IMR-90 (cell line): ENCODE measurements around the gene NOG. TPM values are rescaled to one million over a fixed set of nuclear protein-coding genes. Genes with fewer than 3 reads are reported as not detected.
A peak's percentile ranks its signal among the peaks of the same experiment; 100 is the strongest.

Source experiments
- ATAC-seq: fragments of 200-7000 bp; cut with Tn5 transposase; 2 replicates; pipeline ENCODE4 v1.9.1; 2020; ENCODE audit warnings: low read depth, mild to moderate bottlenecking, moderate library complexity
- BruUV-seq: library from RNA; stranded (reverse); fragments of 400-500 nt; replicated peaks from 2 replicates; lab custom pipeline; 2021; lab: Mats Ljungman, UMichigan
- CTCF ChIA-PET: fragments of 300-600 bp; formaldehyde crosslinking; extraction: SDS; loops from one replicate; lab custom pipeline; 2021; ENCODE audit warnings: antibody characterized with exemption; lab: Yijun Ruan, JAX
- POLR2A ChIA-PET: fragments of 300-600 bp; sonication (Branson Sonifier 250); formaldehyde crosslinking; loops from one replicate; lab custom pipeline; 2022; ENCODE audit warnings: antibody characterized with exemption; ENCODE audit not compliant: unreplicated experiment; lab: Charles Lee
- DNase-seq: peaks from one replicate; pipeline ENCODE4 v3.0.0; 2013
- H2AFZ ChIP-seq: replicated peaks from 2 replicates; pipeline ENCODE3; 2013; ENCODE audit warnings: low read length, mild to moderate bottlenecking; ENCODE audit not compliant: poor library complexity
- H2AK5ac ChIP-seq: 2 replicates; pipeline ENCODE4 v1.6.1; 2013; ENCODE audit warnings: low read depth, low read length, inconsistent platforms
- H2AK9ac ChIP-seq: replicated peaks from 2 replicates; pipeline ENCODE3; 2013; ENCODE audit warnings: mild to moderate bottlenecking, low read depth, low read length, moderate library complexity; ENCODE audit not compliant: poor library complexity
- H2BK120ac ChIP-seq: 2 replicates; pipeline ENCODE4 v1.6.1; 2013; ENCODE audit warnings: low read depth, low read length, inconsistent platforms
- H2BK15ac ChIP-seq: 3 replicates; pipeline ENCODE4 v1.6.1; 2013; ENCODE audit warnings: low read depth, low read length, inconsistent platforms
- H2BK20ac ChIP-seq: 2 replicates; pipeline ENCODE4 v1.6.1; 2013; ENCODE audit warnings: low read depth, mild to moderate bottlenecking, inconsistent platforms, low read length, moderate library complexity
- H2BK5ac ChIP-seq: 2 replicates; pipeline ENCODE4 v1.6.1; 2013; ENCODE audit warnings: mild to moderate bottlenecking, low read depth, low read length, inconsistent platforms; ENCODE audit not compliant: poor library complexity, severe bottlenecking
- H3K14ac ChIP-seq: replicated peaks from 2 replicates; pipeline ENCODE4 v1.6.1; 2013; ENCODE audit warnings: low read depth, low read length, inconsistent platforms
- H3K18ac ChIP-seq: 2 replicates; pipeline ENCODE4 v1.6.1; 2013; ENCODE audit warnings: low read depth, low read length, control low read depth
- H3K23ac ChIP-seq: 2 replicates; pipeline ENCODE4 v1.6.1; 2013; ENCODE audit warnings: low read depth, low read length, inconsistent platforms
- H3K27ac ChIP-seq: 2 replicates; pipeline ENCODE4 v1.5.1; 2013; ENCODE audit warnings: mild to moderate bottlenecking, control low read depth, low read length; ENCODE audit not compliant: insufficient read depth
- H3K27me3 ChIP-seq: 2 replicates; pipeline ENCODE4 v1.6.1; 2013; ENCODE audit warnings: low read length; ENCODE audit not compliant: control insufficient read depth, insufficient read depth
- H3K36me3 ChIP-seq: 2 replicates; pipeline ENCODE4 v1.6.1; 2013; ENCODE audit warnings: low read length, mixed read lengths; ENCODE audit not compliant: control insufficient read depth, insufficient read depth
- H3K4ac ChIP-seq: 2 replicates; pipeline ENCODE4 v1.6.1; 2013; ENCODE audit warnings: low read depth, low read length, inconsistent platforms
- H3K4me1 ChIP-seq: 2 replicates; pipeline ENCODE4 v1.6.1; 2013; ENCODE audit warnings: low read length, mixed read lengths; ENCODE audit not compliant: control insufficient read depth, insufficient read depth
- H3K4me2 ChIP-seq: 2 replicates; pipeline ENCODE4 v1.6.1; 2013; ENCODE audit warnings: low read depth, mild to moderate bottlenecking, control low read depth, low read length, moderate library complexity
- H3K4me3 ChIP-seq: 2 replicates; pipeline ENCODE4 v1.5.1; 2013; ENCODE audit warnings: low read depth, mild to moderate bottlenecking, control low read depth, low read length, moderate library complexity; ENCODE audit not compliant: insufficient read depth
- H3K56ac ChIP-seq: 2 replicates; pipeline ENCODE4 v1.6.1; 2013; ENCODE audit warnings: low read length, inconsistent platforms; ENCODE audit not compliant: insufficient read depth; ENCODE audit errors: extremely low read depth
- H3K79me1 ChIP-seq, 2 experiments: 2 replicates each; pipeline ENCODE4 v1.6.1; 2013; ENCODE audit warnings: low read length in 2 of 2, inconsistent platforms in 1 of 2, low read depth in 1 of 2
- H3K9ac ChIP-seq: 2 replicates; pipeline ENCODE4 v1.6.1; 2013; ENCODE audit warnings: low read depth, low read length, control low read depth
- H3K9me1 ChIP-seq: 2 replicates; pipeline ENCODE4 v1.6.1; 2013; ENCODE audit warnings: low read length, inconsistent platforms; ENCODE audit not compliant: insufficient read depth
- H3K9me3 ChIP-seq: 2 replicates; pipeline ENCODE4 v1.6.1; 2013; ENCODE audit warnings: low read length; ENCODE audit not compliant: control insufficient read depth, insufficient read depth
- H4K20me1 ChIP-seq: 2 replicates; pipeline ENCODE4 v1.6.1; 2013; ENCODE audit warnings: low read length, inconsistent platforms; ENCODE audit not compliant: insufficient read depth
- H4K5ac ChIP-seq: 2 replicates; pipeline ENCODE4 v1.6.1; 2013; ENCODE audit warnings: mild to moderate bottlenecking, low read depth, low read length, control low read depth
- H4K8ac ChIP-seq, 2 experiments: 2 replicates each; pipeline ENCODE4 v1.6.1; 2013; ENCODE audit warnings: low read depth in 2 of 2, low read length in 2 of 2, control low read depth in 1 of 2, inconsistent platforms in 1 of 2
- H4K91ac ChIP-seq: 2 replicates; pipeline ENCODE4 v1.6.1; 2013; ENCODE audit warnings: low read depth, low read length, inconsistent platforms; ENCODE audit not compliant: insufficient read depth
- BHLHE40 ChIP-seq: fragments of 150-350 bp; IDR thresholded peaks from 2 replicates; pipeline ENCODE4 v1.6.1; 2016; ENCODE audit warnings: mild to moderate bottlenecking, low read depth, low read length
- CEBPB ChIP-seq: IDR thresholded peaks from 2 replicates; pipeline ENCODE4 v1.6.1; 2012; ENCODE audit warnings: low read depth, low read length, improper control_type of control experiment
- CHD1 ChIP-seq: IDR thresholded peaks from 2 replicates; pipeline ENCODE4 v1.6.1; 2012; ENCODE audit warnings: low read depth, low read length, improper control_type of control experiment
- MXI1 ChIP-seq: IDR thresholded peaks from 2 replicates; pipeline ENCODE4 v1.6.1; 2012; ENCODE audit warnings: low read depth, mild to moderate bottlenecking, low read length, moderate library complexity, borderline replicate concordance
- RAD21 ChIP-seq: IDR thresholded peaks from 2 replicates; pipeline ENCODE4 v1.6.1; 2012; ENCODE audit warnings: low read length, improper control_type of control experiment
- WGBS, 2 experiments: methylation state at CpG; one replicate each; pipeline versions ENCODE4 v1.1.5 to v1.1.7; 2013; ENCODE audit warnings: missing lambda C conversion rate in 2 of 2; ENCODE audit not compliant: insufficient read length in 1 of 2; ENCODE audit errors: extremely low coverage in 2 of 2; 5-methylcytosine and 5-hydroxymethylcytosine counted together
- dilution Hi-C: fragments of 300-500 bp; cut with HindIII; formaldehyde crosslinking; loops from one replicate; pipeline ENCODE4 v1.14.3; 2018; ENCODE audit warnings: low sequenced_read_pairs; ENCODE audit not compliant: unreplicated experiment
- in situ Hi-C: fragments of 300-500 bp; cut with MboI; formaldehyde crosslinking; loops from 3 replicates; pipeline ENCODE4 v1.14.3; 2019; ENCODE audit warnings: low sequenced_read_pairs, inconsistent platforms, mixed read lengths
- intact Hi-C: fragments of 100-400 bp; cut with micrococcal nuclease; formaldehyde crosslinking; loops from 2 replicates; pipeline ENCODE4 v1.10.0; 2022
- polyA plus RNA-seq, 3 experiments: library from polyadenylated mRNA; depleted of rRNA; stranded (reverse); fragments of >200 nt; gene quantifications; 2 replicates each; pipeline ENCODE4 v1.2.3, GENCODE V29; 2012; ENCODE audit warnings: low replicate concordance in 1 of 3
- total RNA-seq: library from RNA; depleted of rRNA; stranded (reverse); fragments of >200 nt; gene quantifications from 2 replicates; pipeline ENCODE4 v1.2.3, GENCODE V29; 2012
- TF ChIP-seq, protein P1 (sequence below): fragments of 150-350 bp; IDR thresholded peaks from 2 replicates; pipeline ENCODE4 v1.6.1; 2017; ENCODE audit warnings: mild to moderate bottlenecking, antibody characterized with exemption, low read length, low read depth

Gene NOG
- total and polyA plus RNA-seq, 2 of the 4 experiments (the other 2 are of a cell fraction) = 11.7 to 13.1 TPM

- peaks cover 10% of the 10 kb centered on the region for H3K27me3 ChIP-seq
- no peaks in the 10 kb centered on the region for H3K9me3 ChIP-seq
- no peak overlapping the region for H2AK9ac ChIP-seq
- BruUV-seq = TSS peak; percentile 37
- H4K91ac ChIP-seq = no peak overlapping the region
- H3K23ac ChIP-seq = no peak overlapping the region
- no peak overlapping the region for H3K27ac ChIP-seq
- no peak overlapping the region for H4K8ac ChIP-seq
- H3K14ac ChIP-seq = no peak overlapping the region
- no peak overlapping the region for H2AK5ac ChIP-seq
- no peak overlapping the region for H2BK15ac ChIP-seq
- ATAC-seq = no peak
- no peak overlapping the region for H2BK120ac ChIP-seq
- TF ChIP-seq CHD1 (no peak), BHLHE40 (no peak), MXI1 (no peak), CEBPB (no peak), RAD21 (no peak)
- TF ChIP-seq, protein P1, sequence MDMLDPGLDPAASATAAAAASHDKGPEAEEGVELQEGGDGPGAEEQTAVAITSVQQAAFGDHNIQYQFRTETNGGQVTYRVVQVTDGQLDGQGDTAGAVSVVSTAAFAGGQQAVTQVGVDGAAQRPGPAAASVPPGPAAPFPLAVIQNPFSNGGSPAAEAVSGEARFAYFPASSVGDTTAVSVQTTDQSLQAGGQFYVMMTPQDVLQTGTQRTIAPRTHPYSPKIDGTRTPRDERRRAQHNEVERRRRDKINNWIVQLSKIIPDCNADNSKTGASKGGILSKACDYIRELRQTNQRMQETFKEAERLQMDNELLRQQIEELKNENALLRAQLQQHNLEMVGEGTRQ = no peak
- H3K79me1 ChIP-seq = 0 out of 4 replicates have a peak, but pooled peaks cover 0 to 10% of the 10 kb centered on the region in 2 experiments
- H3K4me1 ChIP-seq = peaks cover 13% of the 10 kb centered on the region
- H3K4ac ChIP-seq = no peak overlapping the region
- peak overlapping the region; percentile 29; the same call in 1 of the 2 replicates for H3K4me3 ChIP-seq
- no peak overlapping the region for H3K18ac ChIP-seq
- H2BK5ac ChIP-seq = no peak overlapping the region
- H4K5ac ChIP-seq = no peak overlapping the region
- WGBS, 2 experiments = no CpG with 5 or more reads among the region's 7 CpGs
- ChIA-PET CTCF (interaction anchor here (0.6 to 5.4 kb wide), 7 partner anchors 59 to 724 kb away, joined by 3 to 27 read pairs (median 3); no protein-coding TSS in a partner anchor), POLR2A (no interaction called here)
- H3K9me1 ChIP-seq = 0 out of 2 replicates have a peak, but pooled peaks cover 3% of the 10 kb centered on the region
- no peak for DNase-seq
- dilution Hi-C loops (no loop called here), in situ Hi-C loops (loop anchor here (10.0 to 25.0 kb wide), 2 partner anchors 180 to 342 kb away; no protein-coding TSS in a partner anchor), intact Hi-C loops (loop anchor here (10.0 kb wide), 1 partner anchor 750 kb away; no protein-coding TSS in a partner anchor)
- no peaks in the 10 kb centered on the region for H3K36me3 ChIP-seq
- no peak overlapping the region for H2BK20ac ChIP-seq
- H2AFZ ChIP-seq = no peak overlapping the region
- H3K9ac ChIP-seq = peak overlapping the region; percentile 76; the same call in 1 of the 2 replicates
- H4K20me1 ChIP-seq = no peaks in the 10 kb centered on the region
- peak overlapping the region; percentile 71; the same call in 1 of the 2 replicates for H3K4me2 ChIP-seq
- peak overlapping the region; percentile 54; the same call in 1 of the 2 replicates for H3K56ac ChIP-seq
Observed at GRCh38 chr17:56595108-56595418, 1.6 kb downstream of the NOG start.
